Neutrophil (primary cell): ENCODE results near the gene OXSR1.

Experiments used
- H3K27ac ChIP-seq: fragments of 200-600 bp; sonication (generic); 2 replicates; pipeline ENCODE4 v1.5.1; 2016; ENCODE audit warnings: mild to moderate bottlenecking, moderate library complexity
- H3K27me3 ChIP-seq: fragments of 200-600 bp; sonication (generic); 2 replicates; pipeline ENCODE4 v1.6.0; 2016; ENCODE audit warnings: mild to moderate bottlenecking
- H3K36me3 ChIP-seq: fragments of 200-600 bp; sonication (generic); 2 replicates; pipeline ENCODE4 v1.5.1; 2017
- H3K4me1 ChIP-seq, 2 experiments: fragments of 200-600 bp in 1 of 2; sonication (generic) in 1 of 2; 1 replicate in 1 of 2; 2 replicates in 1 of 2; pipeline versions ENCODE4 v1.5.1 to v1.6.1; 2013 to 2016; ENCODE audit warnings: low read depth in 1 of 2, low read length in 1 of 2, mild to moderate bottlenecking in 1 of 2, moderate library complexity in 1 of 2; ENCODE audit not compliant: control insufficient read depth in 1 of 2, insufficient read depth in 1 of 2
- H3K4me3 ChIP-seq, 2 experiments: fragments of 200-600 bp in 1 of 2; sonication (generic) in 1 of 2; 1 replicate in 1 of 2; 2 replicates in 1 of 2; pipeline ENCODE4 v1.5.1; 2013 to 2016; ENCODE audit warnings: low read depth in 1 of 2, low read length in 1 of 2, mild to moderate bottlenecking in 1 of 2, moderate library complexity in 1 of 2
- H3K9me3 ChIP-seq: fragments of 200-600 bp; sonication (generic); 2 replicates; pipeline ENCODE4 v1.5.1; 2016
- TF ChIP-seq, protein P1 (sequence below): fragments of 200-600 bp; sonication (generic); IDR thresholded peaks from 2 replicates; pipeline ENCODE4 v1.5.1; 2016; ENCODE audit warnings: antibody characterized with exemption

OXSR1 gene

DNA sequence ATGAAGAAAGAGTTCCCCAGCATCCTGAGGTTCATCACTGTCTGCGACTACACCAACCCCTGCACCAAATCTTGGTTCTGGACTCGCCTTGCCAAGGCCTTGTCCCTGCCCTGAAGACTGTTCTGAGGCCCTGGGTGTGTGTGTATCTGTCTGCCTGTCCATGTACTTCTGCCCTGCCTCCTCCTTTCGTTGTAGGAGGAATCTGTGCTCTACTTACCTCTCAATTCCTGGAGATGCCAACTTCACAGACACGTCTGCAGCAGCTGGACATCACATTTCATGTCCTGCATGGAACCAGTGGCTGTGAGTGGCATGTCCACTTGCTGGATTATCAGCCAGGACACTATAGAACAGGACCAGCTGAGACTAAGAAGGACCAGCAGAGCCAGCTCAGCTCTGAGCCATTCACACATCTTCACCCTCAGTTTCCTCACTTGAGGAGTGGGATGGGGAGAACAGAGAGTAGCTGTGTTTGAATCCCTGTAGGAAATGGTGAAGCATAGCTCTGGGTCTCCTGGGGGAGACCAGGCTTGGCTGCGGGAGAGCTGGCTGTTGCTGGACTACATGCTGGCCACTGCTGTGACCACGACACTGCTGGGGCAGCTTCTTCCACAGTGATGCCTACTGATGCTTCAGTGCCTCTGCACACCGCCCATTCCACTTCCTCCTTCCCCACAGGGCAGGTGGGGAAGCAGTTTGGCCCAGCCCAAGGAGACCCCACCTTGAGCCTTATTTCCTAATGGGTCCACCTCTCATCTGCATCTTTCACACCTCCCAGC is 24.0 kb upstream of the OXSR1 start:
- Histone ChIP-seq H3K27ac (peak overlapping the region; percentile 94), H3K36me3 (peaks cover 30% of the 10 kb centered on the region), H3K4me3 (peak overlapping the region; percentile 88 to 97), H3K27me3 (no peaks in the 10 kb centered on the region), H3K9me3 (no peaks in the 10 kb centered on the region), H3K4me1 (peaks cover 40 to 68% of the 10 kb centered on the region in 2 experiments)
- TF ChIP-seq, protein P1, sequence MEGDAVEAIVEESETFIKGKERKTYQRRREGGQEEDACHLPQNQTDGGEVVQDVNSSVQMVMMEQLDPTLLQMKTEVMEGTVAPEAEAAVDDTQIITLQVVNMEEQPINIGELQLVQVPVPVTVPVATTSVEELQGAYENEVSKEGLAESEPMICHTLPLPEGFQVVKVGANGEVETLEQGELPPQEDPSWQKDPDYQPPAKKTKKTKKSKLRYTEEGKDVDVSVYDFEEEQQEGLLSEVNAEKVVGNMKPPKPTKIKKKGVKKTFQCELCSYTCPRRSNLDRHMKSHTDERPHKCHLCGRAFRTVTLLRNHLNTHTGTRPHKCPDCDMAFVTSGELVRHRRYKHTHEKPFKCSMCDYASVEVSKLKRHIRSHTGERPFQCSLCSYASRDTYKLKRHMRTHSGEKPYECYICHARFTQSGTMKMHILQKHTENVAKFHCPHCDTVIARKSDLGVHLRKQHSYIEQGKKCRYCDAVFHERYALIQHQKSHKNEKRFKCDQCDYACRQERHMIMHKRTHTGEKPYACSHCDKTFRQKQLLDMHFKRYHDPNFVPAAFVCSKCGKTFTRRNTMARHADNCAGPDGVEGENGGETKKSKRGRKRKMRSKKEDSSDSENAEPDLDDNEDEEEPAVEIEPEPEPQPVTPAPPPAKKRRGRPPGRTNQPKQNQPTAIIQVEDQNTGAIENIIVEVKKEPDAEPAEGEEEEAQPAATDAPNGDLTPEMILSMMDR = no peak

DNA sequence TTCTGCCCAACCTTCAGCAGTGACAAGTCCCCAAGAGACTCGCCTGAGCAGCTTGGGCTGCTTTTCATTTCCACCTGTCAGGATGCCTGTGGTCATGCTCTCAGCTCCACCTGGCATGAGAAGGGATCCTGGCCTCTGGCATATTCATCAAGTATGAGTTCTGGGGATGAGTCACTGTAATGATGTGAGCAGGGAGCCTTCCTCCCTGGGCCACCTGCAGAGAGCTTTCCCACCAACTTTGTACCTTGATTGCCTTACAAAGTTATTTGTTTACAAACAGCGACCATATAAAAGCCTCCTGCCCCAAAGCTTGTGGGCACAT is 23.4 kb upstream of the OXSR1 start:
- Histone ChIP-seq H3K36me3 (peaks cover 30% of the 10 kb centered on the region), H3K4me1 (peaks cover 42 to 73% of the 10 kb centered on the region in 2 experiments), H3K4me3 (no peak overlapping the region), H3K27ac (peak overlapping the region; percentile 94), H3K27me3 (no peaks in the 10 kb centered on the region), H3K9me3 (no peaks in the 10 kb centered on the region)
- TF ChIP-seq, protein P1 = no peak

DNA sequence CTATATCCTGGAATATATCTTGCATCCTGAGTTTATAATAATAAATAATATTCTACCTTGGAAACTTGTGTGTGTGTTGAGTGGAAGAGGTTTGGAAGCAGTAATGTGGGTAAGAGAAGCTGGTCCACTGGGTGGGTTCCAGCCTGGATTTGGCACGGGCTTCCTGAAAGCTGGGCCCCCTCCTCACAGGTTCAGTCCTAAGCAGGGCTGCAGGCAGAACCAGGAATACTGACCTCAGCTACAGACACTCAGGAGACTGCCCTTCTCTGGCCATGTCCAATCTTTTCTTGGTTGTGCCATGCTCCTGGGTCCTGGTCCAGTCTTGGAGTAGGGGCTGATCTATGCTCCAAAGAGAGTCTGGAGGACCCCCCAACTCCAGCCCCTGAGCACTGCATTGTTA is 22.4 kb upstream of the OXSR1 start:
- Histone ChIP-seq H3K9me3 (no peaks in the 10 kb centered on the region), H3K4me3 (no peak overlapping the region), H3K27ac (peak overlapping the region; percentile 32), H3K36me3 (peaks cover 30% of the 10 kb centered on the region), H3K27me3 (no peaks in the 10 kb centered on the region), H3K4me1 (peaks cover 45 to 77% of the 10 kb centered on the region in 2 experiments)
- TF ChIP-seq, protein P1 = no peak

DNA sequence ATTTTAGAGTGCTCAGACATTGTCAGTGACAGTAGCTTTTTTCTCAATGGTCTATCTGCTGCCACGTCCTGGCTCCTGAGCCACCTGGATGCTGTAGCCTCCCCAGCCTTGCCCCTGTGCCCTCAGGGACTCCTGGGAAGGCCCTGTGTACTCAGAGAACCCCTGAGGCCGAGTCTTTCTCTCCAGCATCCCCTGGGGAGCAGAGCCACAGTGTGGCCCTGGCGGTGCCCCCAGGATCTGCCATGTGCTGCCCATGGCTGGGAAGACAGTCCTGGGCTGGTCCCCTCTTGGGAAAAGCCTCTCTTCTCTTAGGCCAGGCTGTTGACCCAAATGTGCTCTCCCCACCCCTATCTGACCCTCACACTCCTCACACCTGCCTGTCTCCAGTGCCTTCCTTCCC is 21.8 kb upstream of the OXSR1 start:
- TF ChIP-seq, protein P1 = no peak
- Histone ChIP-seq H3K4me3 (no peak overlapping the region), H3K27ac (peak overlapping the region; percentile 28), H3K9me3 (no peaks in the 10 kb centered on the region), H3K27me3 (no peaks in the 10 kb centered on the region), H3K36me3 (peaks cover 30% of the 10 kb centered on the region), H3K4me1 (peaks cover 50 to 80% of the 10 kb centered on the region in 2 experiments)

DNA sequence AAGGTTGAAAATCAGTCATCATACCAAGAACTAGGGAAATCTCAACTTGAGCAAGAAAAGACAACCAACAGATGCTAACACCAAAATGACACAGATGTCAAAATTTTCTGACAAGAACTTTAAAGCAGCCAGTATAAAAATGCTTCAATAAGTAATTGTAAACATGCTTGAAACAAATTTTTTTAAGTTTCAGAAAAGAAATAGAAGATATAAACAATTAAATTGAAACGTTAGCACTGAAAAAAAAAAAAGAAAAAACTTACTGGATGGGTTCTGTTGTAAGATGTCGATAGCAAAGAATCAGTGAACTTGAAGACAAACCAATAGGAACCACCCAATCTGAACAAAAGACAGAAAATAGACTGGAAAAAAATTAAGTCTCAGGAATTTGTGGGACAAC is 18.8 kb upstream of the OXSR1 start:
- Histone ChIP-seq H3K27ac (peak overlapping the region; percentile 97), H3K27me3 (no peaks in the 10 kb centered on the region), H3K36me3 (peaks cover 16% of the 10 kb centered on the region), H3K4me3 (no peak overlapping the region), H3K9me3 (no peaks in the 10 kb centered on the region), H3K4me1 (peaks cover 60 to 83% of the 10 kb centered on the region in 2 experiments)
- TF ChIP-seq, protein P1 = no peak
